Measurements from ENCODE around the gene WDR19.
"Not testable (repeated sequence)": the region's sequence is repeated elsewhere in the genome, so short reads cannot be mapped to it uniquely, and the experiment has no call there.

WDR19 gene

DNA sequence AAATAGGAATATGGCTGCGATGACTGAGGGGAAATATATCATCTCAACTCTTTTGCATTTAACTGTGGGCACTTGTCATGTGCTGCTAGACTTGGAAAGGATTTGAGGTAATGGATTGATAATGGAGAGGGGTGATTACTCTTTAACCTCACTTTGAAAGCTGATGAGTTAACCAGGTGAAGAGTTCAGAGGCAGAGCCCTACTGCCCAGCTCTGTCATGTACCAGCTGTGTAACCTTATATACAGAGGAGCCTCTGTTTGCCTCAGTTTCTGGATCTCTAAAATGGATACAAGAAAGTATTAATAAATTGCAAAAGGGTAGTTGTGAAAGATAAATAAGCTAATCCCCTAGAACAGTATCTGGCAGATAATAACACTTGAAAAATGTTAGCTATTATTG, 51.5 kb downstream of the WDR19 start:
- no peak for DNase-seq

DNA sequence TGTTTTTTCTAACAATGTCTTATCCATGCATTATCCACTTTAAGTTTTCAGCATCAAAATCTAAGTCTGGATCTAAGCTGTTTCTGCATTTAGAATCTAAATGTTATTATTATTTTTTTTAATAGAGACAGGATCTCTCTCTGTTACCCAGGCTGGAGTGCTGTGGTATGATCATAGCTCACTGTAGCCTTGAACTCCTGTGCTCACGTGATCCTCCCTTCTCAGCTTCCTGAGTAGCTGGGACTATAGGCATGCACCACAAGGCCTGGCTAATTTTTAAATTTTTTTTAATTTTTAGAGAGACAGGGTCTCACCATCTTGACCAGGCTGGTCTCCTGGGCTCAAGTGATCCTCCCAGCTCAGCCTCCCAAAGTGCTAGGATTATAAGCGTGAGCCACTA, 52.7 kb downstream of the WDR19 start:
- no peak for DNase-seq

DNA sequence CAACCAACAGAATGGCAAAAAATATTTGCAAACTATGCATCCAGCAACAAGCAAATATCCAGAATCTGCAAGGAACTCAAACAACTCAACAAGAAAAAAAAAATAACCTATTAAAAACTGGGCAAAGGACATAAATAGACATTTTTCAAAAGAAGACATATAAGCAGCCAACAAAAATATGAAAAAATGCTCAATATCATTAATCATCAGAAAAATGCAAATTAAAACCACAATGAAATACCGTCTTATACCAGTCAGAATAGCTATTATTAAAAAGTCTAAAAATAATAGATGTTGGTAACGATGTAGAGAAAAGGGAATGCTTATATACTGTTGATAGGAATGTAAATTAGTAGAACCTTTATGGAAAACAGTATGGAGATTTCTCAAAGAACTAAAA, 53.4 kb downstream of the WDR19 start:
- no peak for DNase-seq

DNA sequence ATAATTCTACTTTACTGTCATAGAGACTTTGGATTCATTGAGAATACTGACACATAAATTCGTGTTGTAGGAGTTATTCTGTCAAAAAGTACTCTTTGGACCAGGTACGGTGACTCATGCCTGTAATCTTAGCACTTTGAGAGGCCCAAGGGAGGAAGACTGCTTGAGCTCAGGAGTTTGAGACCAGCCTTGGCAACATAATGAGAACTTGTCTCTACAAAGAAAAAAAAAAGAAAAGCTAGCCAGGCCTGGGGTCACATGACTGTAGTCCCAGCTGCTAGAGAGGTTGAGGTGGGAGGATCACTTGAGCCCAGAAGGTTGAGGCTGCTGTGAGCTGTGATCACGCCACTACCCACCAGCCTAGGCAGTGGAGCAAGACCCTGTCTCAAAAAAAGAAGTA, 54.9 kb downstream of the WDR19 start:
- DNase-seq: no peak

DNA sequence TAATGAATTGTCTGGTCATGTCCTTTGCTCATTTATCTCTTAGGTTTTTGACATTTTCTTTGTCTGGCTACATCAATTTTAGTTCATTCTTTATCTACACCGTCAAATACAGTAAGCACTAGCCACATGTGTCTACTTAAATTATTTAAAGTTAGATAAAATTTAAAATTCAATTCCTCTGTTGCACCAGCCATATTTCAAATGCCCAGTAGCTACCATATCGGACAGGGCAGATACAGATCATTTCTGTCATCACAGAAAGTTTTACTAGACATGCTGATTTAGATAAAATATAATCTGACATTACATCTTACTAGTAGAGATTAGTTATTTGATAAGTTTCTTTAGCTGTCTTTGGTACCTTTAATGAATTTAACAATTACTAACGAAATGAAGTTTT, 61.1 kb downstream of the WDR19 start:
- DNase-seq: no peak

DNA sequence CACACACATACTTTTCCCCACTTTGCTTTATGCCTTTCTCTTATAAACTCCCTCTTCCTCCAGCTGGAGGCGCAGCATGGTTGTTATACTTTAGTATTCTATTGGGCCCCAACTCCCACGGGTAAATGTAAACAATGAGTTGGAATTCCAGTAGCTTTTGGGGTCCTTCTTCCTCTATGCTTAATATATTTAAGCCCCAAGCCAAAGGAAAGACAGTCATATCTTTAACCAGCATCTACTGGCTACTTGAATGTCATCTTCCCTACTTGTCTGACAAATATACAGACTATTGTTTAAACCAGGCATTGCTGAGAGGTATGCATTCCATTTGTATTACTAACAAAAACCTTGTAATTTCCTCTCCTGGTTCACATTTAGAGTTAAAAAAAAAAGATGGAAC, 72.9 kb downstream of the WDR19 start:
- DNase-seq: no peak

DNA sequence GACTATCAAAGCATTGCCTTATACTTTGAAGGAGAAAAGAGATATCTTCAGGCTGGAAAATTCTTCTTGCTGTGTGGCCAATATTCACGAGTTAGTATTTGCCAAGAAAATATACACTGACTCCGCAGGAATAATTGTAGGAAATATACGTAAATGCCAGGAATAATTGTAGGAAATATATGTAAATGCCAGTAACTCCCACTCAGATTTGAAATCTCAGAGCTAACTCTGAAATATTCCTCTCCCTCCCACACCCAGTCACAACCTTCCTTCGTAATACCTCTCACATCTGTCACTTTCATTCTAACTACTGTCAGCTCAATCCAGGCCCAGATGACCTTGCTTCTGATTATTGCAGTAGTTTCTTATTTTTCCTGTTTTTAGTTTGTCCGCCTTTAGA, 73.5 kb downstream of the WDR19 start:
- DNase-seq: no peak

DNA sequence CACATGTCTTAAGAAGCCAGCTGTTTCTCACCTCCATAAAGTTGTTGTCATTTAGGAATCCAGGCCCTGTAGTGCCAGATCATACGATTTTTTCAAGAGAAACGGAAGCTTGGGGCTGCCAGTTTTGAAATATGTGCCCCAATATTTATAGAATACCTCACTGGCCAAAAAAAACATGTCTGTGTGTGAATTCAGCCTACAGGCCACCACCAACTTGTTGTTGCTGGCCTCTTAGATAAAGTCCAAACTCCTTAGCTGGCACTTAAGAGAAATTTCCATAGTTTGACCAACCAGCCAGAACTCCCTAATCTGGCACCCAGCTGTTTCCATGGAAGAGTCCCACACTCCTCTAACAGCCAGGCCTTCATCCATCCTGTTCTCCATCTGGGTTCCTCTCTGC, 74.1 kb downstream of the WDR19 start:
- DNase-seq: no peak

DNA sequence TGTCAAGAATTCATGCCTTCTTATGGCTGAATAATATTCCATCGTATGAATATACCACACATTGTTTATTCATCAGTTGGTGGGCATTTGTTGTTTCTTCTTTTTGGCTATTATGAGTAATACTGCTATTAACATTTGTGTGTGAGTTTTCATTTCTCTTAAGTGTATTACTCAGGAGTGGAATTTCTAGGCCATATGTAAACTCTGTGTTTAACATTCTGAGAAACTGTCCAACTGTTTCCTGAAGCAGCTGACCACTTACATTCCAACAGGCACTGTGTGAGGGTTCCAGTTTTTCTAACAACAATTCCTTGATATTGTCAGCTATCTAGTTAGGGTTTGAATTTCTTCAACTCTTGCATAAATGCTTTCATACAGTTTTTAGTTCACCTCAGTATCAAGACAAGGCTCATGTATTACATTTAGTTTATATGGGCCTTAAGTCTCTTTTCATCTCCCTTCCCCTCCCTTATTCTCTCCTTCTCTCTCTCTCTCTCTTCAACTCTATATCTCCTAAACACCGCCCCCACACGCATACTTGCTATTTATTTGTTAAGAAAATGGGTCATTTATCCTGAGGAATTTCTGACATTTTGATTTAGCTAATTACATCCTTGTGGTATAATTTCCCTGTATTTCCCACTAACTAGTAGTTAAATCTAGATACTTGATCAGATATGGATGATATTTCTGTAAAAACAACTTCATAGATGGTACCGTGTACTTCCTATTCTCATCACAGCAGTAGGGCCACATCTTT, 77.4 kb downstream of the WDR19 start:
- no peak for DNase-seq

DNA sequence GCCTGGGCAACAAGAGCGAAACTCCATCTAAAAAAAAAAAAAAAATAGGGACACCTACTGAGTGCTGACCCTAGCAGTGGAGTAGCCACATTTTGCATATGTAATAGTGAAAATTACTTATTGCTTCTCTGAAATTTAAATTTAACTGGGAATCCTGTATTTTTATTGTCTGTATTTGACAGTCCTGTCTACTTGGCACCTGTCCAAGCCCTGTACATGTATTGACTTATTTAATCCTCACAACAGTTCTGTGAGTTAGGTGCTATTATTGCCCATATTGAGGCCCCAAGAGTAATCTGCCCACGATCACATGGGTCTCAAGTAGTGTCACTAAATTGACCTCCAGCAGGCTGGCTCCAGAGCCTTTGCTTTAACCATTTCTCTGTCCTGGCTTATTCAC, 81.6 kb downstream of the WDR19 start:
- no peak for DNase-seq

DNA sequence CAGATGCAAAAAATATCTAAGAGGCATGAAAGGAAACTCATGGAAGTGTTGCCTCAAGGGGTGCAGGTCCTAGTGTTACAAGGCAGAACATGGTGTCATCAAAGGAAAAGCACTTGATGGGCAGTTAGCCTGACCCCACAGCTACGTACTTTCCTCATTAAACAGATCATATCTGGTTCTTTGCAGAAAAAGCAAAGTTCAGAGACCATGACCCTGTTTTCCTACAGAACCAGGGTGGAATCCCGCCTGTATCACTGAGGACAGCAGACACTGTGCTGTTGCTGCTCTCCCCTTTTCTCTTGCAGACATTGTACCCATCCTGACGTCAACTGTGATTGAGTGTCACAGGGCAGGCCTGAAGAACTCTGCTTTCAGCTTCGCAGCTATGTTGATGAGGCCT, 92.2 kb downstream of the WDR19 start:
- no peak for DNase-seq

DNA sequence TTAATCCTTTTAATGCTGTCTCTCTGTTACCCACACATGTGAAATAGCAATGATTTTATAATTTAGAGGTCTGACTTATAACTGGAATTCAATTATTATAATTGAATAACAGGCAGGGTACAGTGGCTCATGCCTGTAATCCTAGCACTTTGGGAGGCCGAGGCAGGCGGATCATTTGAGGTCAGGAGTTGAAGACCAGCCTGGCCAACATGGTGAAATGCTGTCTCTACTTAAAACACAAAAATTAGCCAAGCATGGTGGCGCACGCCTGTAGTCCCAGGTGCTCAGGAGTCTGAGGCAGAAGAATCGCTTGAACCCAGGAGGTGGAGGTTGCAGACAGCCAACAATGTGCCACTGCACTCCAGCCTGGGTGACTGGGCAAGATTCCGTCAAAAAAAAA, 95.3 kb downstream of the WDR19 start:
- not testable (repeated sequence) for DNase-seq

DNA sequence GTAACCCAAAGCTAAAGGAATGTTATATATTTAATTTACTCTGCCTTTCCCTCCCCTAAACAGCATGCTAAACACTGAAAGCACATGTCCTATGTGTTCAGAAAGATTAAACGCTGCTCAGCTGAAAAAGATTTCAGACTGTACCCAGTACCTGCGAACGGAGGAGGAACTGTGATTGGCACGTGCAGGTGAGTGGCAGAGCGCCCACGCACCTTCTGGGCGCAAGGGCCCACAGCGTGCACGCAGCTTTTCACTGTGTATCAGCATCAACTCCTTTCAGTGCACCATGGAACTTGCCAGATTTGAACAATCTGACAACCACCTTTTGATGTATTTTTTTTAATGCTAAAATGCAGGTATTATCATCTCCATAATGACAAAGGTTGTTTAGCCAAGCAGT, 96.1 kb downstream of the WDR19 start:
- DNase-seq: no peak

DNA sequence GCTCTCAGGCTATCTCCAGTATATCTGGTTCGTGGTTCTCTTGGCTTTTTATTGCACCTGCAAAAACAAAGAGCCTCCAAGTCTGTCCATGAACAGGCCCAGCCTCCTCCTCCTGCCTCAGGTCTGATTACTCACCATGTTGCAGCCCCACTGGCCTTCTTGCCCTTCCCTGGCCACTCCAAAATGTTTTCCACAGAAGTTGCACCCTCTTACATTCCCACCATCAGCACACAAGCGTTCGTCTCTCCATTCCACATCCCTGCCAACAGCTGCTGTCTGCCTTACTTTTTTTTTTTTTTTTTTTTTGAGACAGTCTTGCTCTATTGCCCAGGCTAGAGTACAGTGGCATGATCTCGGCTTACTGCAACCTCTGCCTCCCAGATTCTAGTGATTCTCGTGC, 97.1 kb downstream of the WDR19 start:
- no peak for DNase-seq

DNA sequence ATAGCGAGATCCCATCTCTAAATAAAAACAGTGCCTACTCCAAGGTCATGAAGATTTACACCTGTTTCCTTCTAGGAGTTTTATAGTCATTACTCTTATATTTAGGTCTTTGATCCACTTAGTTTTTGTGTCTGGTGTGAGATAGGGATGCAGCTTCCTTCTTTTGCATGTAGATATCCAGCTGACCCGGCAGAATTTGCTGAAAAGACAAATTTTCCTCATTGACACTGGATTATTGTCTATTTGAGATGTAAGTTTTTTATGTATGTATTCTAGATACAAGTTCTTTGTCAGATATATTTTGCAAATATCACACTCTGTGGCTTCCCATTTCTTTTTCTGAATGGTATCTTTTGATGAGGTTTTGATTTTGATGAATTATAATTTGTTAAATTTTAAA, 98.4 kb downstream of the WDR19 start:
- DNase-seq: no peak

DNA sequence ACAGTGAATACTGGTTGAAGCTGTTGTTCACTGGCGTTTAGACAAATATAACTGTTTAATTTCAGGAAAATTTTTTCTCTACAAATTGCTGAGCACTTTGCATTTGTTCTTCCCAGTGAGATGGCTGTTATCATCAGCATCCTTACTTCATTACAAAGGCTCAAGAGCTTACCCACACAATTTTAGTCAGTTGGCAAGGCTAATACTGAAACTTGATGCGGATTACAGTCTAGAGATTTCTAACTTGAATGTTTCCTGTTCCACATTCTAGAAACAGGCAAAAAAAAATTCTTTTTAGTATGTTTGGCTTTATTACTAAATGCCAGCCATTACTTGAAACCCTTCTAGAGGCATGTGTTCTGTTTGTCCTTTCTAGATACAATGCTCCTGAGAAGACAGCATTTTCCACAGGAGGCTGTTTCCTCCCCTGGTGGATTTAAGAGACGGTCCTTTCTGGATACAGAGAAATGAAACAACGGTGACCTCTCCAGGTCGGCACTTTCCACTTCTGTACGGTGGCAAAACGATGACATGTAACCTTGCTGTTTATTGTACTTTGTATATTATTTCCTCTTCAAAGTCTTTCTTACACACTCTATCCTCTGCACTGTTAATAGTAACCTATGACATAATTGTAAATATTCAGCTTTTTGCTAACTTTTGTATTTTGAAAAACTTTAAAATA, 102.9 kb downstream of the WDR19 start:
- DNase-seq: no peak

DNA sequence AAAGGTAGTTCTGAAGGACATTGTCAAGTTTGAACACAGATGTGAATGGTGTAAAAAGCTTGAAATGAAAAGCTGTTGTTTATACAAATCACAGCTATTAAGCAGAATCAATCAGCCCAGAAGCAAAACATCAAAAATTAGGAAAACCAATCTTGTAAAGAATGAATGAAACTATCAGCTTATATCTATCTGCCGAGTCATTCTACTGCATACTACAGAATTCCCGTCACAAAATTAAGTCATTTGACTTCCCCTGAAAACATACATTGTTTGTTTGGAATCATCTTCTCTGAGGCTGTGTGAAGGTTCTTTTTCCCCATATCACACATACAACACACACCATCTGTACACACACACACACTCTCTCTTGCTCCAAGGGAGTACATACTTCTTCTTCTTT, 103.5 kb downstream of the WDR19 start:
- no peak for DNase-seq

DNA sequence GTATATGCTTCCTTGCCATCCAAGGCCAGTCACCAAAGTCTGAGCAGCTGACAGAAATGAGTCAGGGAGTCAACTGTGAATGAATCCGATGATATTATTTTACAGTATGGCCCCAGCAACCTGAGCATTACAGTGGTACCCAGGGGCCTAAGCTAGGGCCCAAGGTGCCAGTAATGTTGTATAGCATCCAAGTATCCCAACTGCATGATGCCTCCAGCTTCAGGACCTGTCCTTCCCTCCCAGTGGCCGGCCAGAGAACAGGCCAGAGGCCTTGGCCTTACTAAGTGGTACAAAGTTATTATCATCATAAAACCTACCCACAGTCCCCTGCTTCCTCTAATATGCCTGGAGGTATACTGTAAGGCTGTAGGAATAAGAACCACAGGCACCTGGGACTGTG, 103.9 kb downstream of the WDR19 start:
- no peak for DNase-seq

DNA sequence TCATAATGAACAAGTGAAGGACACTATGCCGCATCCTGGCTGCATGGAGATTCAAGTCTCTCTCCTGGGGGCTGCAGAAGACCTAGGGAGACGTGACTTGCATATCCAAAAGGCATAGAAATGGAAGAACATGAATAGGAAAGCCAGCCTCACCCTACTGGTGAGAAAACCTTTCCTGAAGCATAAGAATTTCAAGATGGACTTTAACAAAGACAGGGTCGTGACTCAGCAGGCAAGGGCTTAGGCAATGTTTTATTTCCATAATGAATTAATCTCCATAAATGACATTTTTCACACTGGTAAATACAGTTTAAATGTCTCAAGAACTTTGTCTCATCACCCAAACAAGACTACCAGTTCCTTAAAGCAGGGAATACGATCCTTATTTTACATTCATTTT, 104.9 kb downstream of the WDR19 start:
- DNase-seq: no peak

DNA sequence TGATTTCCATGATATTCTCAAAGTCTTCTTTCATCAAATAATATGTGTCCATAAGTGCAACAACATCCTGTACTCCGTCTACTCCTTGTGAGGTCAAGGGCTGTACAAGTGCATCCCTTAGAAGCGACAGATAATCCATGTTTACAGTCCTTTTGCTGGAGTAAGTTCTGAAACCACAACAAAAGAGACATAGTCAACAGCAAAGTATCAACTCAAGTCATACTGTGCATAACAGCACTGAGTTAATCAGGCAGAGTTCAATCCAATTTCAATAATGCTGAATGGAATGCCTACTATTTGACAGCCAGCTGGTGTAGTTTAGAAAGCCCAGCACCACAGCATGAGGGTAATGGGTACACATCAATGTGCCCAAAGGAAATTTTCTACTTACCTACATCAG, 109.4 kb downstream of the WDR19 start:
- no peak for DNase-seq

DNA sequence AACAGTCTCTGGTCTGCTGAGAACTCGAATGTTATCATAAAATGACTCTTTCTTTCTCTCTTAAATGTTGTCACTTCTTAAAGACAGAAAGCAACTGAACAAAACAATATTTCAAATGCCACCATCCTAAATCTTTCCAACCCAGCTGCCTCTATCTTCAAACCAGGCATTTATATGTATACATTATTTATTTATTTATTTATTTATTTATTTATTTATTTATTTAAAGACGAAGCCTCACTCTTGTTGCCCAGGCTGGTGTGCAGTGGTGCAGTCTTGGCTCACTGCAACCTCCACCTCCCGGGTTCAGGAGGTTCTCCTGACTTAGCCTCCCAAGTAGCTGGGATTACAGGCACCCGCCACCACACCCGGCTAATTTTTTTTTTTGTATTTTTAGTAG, 110.1 kb downstream of the WDR19 start:
- not testable (repeated sequence) for DNase-seq

DNA sequence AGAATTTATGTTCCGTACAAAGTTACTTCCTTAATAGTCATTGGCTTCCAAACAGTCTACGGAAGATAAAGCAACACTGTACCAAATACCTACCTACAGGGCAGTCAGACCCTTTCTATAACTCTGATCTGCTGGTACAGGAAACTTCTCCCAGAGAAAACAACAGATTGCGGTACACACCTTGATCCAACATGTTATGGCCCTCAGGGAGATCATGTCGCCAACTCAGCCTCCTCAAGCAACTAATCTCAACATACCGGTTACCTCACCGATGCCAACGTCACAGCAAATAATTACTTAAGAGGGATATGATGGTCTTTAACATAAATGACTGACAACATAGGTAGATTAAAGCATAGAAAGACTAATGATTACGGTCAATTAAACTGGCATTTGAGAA, 113.5 kb downstream of the WDR19 start:
- no peak for DNase-seq

DNA sequence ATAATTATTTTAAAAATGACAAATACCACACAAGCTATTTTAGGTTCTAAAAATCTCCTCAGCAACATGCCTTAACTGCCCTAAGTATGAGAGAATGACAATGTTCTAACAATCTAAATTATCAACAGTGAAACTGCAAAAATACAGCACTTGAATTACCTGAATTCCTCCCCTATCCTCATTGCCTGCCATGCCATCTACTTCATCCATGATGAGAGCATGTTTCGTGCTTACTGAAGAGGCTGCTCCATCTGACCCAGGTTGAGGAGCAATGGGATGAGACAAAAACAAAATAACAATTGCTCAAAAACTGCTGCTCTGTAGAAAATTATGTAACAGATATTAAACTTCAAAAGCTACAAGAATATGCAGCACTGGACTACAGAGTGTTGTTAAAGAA, 120.6 kb downstream of the WDR19 start:
- DNase-seq: no peak

DNA sequence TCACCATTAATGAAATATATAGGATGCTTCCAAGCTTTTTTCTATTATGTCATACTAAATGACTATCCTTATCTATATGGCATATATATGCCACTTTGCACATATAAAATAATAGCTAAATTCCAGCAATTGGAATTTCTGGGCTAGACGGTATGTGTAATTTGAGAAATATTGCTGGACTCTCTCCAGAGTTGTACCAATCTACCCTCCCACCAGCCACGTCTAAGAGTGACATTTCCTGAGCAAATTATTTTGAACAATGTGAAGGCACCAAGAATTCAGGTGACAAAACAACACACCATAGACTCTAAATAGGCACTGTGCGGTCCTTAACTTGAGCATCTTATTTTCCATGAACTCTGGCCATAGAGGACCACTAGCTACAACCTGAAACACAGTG, 121.5 kb downstream of the WDR19 start:
- no peak for DNase-seq

DNA sequence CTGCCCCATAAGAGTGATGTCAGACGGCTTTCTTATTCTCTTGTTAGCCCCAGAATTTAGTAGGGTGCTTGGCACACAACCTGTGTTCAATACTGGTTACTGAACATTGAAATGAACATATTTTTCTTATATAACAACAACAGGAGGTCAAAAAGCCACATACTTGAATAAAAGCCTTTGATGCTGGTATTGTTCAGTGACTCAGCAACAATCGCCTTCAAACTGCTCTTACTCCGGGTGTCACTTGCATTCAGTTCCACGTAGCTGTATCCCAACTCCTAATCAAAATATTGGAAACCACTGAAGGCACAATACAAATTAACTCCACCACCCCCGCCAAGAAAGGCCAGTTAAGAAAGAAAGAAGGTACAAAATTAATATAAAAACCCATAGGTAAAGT, 122.3 kb downstream of the WDR19 start:
- no peak for DNase-seq
